Measurements from ENCODE around the gene APOLD1.

DNA sequence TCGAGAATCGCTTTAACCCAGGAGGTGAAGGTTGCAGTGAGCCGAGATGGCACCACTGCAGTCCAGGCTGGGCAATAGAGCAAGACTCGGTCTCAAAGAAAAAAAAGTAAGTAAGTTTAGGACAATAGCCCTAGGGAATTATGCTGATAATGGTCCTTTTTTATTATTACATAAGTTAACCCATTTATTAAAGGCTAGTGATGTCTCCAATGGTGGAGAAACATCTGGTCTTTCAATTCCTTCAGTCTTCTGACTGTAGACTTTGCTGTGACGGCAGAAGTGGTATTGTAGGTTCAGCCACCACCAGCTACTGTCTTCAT lies 55.1 kb downstream of the APOLD1 start:
- TF ChIP-seq, protein P1, sequence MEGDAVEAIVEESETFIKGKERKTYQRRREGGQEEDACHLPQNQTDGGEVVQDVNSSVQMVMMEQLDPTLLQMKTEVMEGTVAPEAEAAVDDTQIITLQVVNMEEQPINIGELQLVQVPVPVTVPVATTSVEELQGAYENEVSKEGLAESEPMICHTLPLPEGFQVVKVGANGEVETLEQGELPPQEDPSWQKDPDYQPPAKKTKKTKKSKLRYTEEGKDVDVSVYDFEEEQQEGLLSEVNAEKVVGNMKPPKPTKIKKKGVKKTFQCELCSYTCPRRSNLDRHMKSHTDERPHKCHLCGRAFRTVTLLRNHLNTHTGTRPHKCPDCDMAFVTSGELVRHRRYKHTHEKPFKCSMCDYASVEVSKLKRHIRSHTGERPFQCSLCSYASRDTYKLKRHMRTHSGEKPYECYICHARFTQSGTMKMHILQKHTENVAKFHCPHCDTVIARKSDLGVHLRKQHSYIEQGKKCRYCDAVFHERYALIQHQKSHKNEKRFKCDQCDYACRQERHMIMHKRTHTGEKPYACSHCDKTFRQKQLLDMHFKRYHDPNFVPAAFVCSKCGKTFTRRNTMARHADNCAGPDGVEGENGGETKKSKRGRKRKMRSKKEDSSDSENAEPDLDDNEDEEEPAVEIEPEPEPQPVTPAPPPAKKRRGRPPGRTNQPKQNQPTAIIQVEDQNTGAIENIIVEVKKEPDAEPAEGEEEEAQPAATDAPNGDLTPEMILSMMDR (IDR thresholded peaks at IDR 0.05; ENCODE audit: low read depth, low read length), result no peak
- TF ChIP-seq POLR2A (IDR thresholded peaks at IDR 0.05; ENCODE audit: extremely low read depth, insufficient read length), result no peak

All from NB4 (cell line).